HepG2 (cell line): ENCODE data around the gene DHH. TPM values are rescaled to one million over a fixed set of nuclear protein-coding genes. Genes with fewer than 3 reads are reported as not detected.
A peak's percentile ranks its signal among the peaks of the same experiment; 100 is the strongest.

Experiments
- MEF2D ChIP-seq: sonication (generic); formaldehyde crosslinking; IDR thresholded peaks from 2 replicates; pipeline ENCODE4 v1.5.1; 2020; ENCODE audit warnings: mild to moderate bottlenecking, missing genetic modification reagents
- NFE2L1 ChIP-seq: sonication (generic); formaldehyde crosslinking; IDR thresholded peaks from 2 replicates; pipeline ENCODE4 v1.4.0; 2020; ENCODE audit warnings: missing genetic modification reagents, mild to moderate bottlenecking, borderline replicate concordance
- PPARG ChIP-seq: conservative IDR thresholded peaks from 2 replicates; pipeline ENCODE4 v1.6.1; 2016; ENCODE audit warnings: missing biosample characterization, missing genetic modification reagents
- XBP1 ChIP-seq: sonication (generic); formaldehyde crosslinking; IDR thresholded peaks from 2 replicates; pipeline ENCODE4 v1.5.0; 2020; ENCODE audit warnings: missing genetic modification reagents
- ZNF350 ChIP-seq: sonication (generic); formaldehyde crosslinking; IDR thresholded peaks from 2 replicates; pipeline ENCODE4 v1.4.0; 2020; ENCODE audit warnings: mild to moderate bottlenecking, low read depth, missing genetic modification reagents, borderline replicate concordance
- ZNF431 ChIP-seq: sonication (generic); formaldehyde crosslinking; IDR thresholded peaks from 2 replicates; pipeline ENCODE4 v1.9.0; 2022; ENCODE audit warnings: missing genetic modification reagents, low read depth, mild to moderate bottlenecking, borderline replicate concordance
- ZNF546 ChIP-seq: sonication (generic); formaldehyde crosslinking; conservative IDR thresholded peaks from 2 replicates; pipeline ENCODE4 v1.8.1; 2023; ENCODE audit warnings: mild to moderate bottlenecking, missing genetic modification reagents
- ZNF569 ChIP-seq: sonication (generic); formaldehyde crosslinking; IDR thresholded peaks from 2 replicates; pipeline ENCODE4 v1.5.0; 2020; ENCODE audit warnings: mild to moderate bottlenecking, missing genetic modification reagents, moderate library complexity, borderline replicate concordance
- ZNF605 ChIP-seq: sonication (generic); formaldehyde crosslinking; IDR thresholded peaks from 2 replicates; pipeline ENCODE4 v1.8.0; 2022; ENCODE audit warnings: mild to moderate bottlenecking, missing genetic modification reagents
- ZNF775 ChIP-seq: sonication (generic); formaldehyde crosslinking; IDR thresholded peaks from 2 replicates; pipeline ENCODE4 v1.4.0; 2020; ENCODE audit warnings: missing genetic modification reagents, mild to moderate bottlenecking, moderate library complexity, borderline replicate concordance
- ZSCAN29 ChIP-seq: sonication (generic); formaldehyde crosslinking; conservative IDR thresholded peaks from 2 replicates; pipeline ENCODE4 v1.4.0; 2020; ENCODE audit warnings: mild to moderate bottlenecking, missing genetic modification reagents
- polyA plus RNA-seq, 8 experiments: library from polyadenylated mRNA; depleted of rRNA in 3 of 8; stranded (reverse) in 7 of 8; unstranded in 1 of 8; fragments of >200 nt; fragmentation: Illumina TruSeq in 4 of 8; extraction: Trizol in 4 of 8; gene quantifications; 2 replicates each; pipeline versions ENCODE4 v1.2.1 to v1.2.3, GENCODE V29; 2011 to 2016; ENCODE audit warnings: low read depth in 4 of 8, missing spikeins in 1 of 8, mixed read lengths in 1 of 8; ENCODE audit not compliant: insufficient read depth in 1 of 8
- total RNA-seq, 5 experiments: library from RNA; depleted of rRNA; stranded (reverse); fragments of >200 nt; fragmentation: Illumina TruSeq; extraction: Trizol; gene quantifications; 2 replicates each; pipeline ENCODE4 v1.2.3, GENCODE V29; 2016; ENCODE audit warnings: low read depth in 1 of 5
- TF ChIP-seq, protein P1 (sequence below): IDR thresholded peaks from 2 replicates; pipeline ENCODE4 v1.4.0; 2020; ENCODE audit warnings: mild to moderate bottlenecking, missing genetic modification reagents
- TF ChIP-seq, protein P2 (sequence below): sonication (generic); formaldehyde crosslinking; IDR thresholded peaks from 2 replicates; pipeline ENCODE4 v1.9.0; 2021; ENCODE audit warnings: missing genetic modification reagents, borderline replicate concordance
- TF ChIP-seq, protein P3 (sequence below): sonication (generic); formaldehyde crosslinking; IDR thresholded peaks from 2 replicates; pipeline ENCODE4 v1.8.0; 2022; ENCODE audit warnings: low read depth, missing genetic modification reagents
- TF ChIP-seq, protein P4 (sequence below): sonication (generic); formaldehyde crosslinking; conservative IDR thresholded peaks from 2 replicates; pipeline ENCODE4 v1.8.0; 2022; ENCODE audit warnings: low read depth, missing genetic modification reagents
- TF ChIP-seq, protein P5 (sequence below): sonication (generic); formaldehyde crosslinking; IDR thresholded peaks from 2 replicates; pipeline ENCODE4 v1.5.0; 2020; ENCODE audit warnings: missing genetic modification reagents

DHH gene
- total and polyA plus RNA-seq, 2 of the 13 experiments (the other 11 are each of a cell fraction or from before 2014, with no cell fraction given), result not detected

DNA sequence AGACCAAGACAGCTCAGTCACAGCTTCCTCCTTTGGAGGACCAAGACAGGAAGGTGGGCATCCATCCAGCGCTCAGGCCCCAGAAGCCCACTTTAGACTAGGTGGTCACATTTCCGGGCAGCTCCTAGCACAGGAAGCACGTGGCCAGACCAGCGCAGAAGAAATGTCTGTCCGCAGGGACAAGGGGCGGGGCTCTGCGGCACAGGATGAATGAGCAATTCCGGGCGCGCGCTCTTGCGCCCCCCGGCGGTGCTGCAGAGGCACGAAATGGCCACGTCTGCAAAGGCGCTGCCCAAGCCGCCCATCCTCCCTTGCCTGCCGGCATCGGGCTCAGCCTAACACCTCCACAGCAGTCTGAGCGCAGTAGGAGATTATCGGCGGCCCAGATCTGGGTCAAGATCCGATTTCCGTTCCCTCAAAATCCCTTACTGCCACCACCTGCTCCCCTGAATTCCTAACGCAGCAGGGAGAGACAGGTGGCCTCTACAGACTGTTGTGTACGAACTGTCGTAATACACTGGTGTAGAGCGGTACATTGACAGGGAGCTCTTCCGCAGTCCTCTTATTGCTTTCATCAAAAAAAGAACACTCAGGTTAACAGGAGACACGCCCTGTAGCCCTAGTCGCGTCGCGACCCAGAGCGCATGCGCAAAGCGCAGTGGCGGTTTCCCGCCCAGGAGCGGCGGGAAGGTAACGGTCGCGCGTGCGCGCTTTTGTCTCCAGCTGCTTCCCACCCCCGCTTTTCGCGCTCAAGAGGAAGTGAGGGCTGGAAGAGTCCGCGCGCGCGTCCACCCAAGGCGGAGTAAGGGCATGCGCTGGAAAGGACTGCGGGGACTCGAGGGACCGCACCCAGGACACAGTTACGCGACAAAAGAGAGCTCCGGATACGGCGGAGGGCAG lies 35.8 kb upstream of the DHH start (continued):
- TF ChIP-seq, protein P1, sequence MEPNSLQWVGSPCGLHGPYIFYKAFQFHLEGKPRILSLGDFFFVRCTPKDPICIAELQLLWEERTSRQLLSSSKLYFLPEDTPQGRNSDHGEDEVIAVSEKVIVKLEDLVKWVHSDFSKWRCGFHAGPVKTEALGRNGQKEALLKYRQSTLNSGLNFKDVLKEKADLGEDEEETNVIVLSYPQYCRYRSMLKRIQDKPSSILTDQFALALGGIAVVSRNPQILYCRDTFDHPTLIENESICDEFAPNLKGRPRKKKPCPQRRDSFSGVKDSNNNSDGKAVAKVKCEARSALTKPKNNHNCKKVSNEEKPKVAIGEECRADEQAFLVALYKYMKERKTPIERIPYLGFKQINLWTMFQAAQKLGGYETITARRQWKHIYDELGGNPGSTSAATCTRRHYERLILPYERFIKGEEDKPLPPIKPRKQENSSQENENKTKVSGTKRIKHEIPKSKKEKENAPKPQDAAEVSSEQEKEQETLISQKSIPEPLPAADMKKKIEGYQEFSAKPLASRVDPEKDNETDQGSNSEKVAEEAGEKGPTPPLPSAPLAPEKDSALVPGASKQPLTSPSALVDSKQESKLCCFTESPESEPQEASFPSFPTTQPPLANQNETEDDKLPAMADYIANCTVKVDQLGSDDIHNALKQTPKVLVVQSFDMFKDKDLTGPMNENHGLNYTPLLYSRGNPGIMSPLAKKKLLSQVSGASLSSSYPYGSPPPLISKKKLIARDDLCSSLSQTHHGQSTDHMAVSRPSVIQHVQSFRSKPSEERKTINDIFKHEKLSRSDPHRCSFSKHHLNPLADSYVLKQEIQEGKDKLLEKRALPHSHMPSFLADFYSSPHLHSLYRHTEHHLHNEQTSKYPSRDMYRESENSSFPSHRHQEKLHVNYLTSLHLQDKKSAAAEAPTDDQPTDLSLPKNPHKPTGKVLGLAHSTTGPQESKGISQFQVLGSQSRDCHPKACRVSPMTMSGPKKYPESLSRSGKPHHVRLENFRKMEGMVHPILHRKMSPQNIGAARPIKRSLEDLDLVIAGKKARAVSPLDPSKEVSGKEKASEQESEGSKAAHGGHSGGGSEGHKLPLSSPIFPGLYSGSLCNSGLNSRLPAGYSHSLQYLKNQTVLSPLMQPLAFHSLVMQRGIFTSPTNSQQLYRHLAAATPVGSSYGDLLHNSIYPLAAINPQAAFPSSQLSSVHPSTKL (CRISPR knock-in tag), result peak; percentile 56
- TF ChIP-seq XBP1 (CRISPR knock-in tag) (peak; percentile 92), ZNF569 (CRISPR knock-in tag) (peak; percentile 96; the same call in 1 of the 2 replicates), PPARG (CRISPR knock-in tag) (0 out of 2 replicates have a peak, but pooled peaks have one; percentile 9), ZNF546 (CRISPR knock-in tag) (peak; percentile 89), MEF2D (CRISPR knock-in tag) (0 out of 2 replicates have a peak, but pooled peaks have one; percentile 47), ZNF350 (CRISPR knock-in tag) (peak; percentile 77), ZNF605 (CRISPR knock-in tag) (peak; percentile 31), ZSCAN29 (no peak), NFE2L1 (CRISPR knock-in tag) (peak; percentile 26; the same call in 1 of the 2 replicates), ZNF775 (no peak), ZNF431 (CRISPR knock-in tag) (peak; percentile 89)
- TF ChIP-seq, protein P2, sequence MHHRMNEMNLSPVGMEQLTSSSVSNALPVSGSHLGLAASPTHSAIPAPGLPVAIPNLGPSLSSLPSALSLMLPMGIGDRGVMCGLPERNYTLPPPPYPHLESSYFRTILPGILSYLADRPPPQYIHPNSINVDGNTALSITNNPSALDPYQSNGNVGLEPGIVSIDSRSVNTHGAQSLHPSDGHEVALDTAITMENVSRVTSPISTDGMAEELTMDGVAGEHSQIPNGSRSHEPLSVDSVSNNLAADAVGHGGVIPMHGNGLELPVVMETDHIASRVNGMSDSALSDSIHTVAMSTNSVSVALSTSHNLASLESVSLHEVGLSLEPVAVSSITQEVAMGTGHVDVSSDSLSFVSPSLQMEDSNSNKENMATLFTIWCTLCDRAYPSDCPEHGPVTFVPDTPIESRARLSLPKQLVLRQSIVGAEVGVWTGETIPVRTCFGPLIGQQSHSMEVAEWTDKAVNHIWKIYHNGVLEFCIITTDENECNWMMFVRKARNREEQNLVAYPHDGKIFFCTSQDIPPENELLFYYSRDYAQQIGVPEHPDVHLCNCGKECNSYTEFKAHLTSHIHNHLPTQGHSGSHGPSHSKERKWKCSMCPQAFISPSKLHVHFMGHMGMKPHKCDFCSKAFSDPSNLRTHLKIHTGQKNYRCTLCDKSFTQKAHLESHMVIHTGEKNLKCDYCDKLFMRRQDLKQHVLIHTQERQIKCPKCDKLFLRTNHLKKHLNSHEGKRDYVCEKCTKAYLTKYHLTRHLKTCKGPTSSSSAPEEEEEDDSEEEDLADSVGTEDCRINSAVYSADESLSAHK (CRISPR knock-in tag), result peak; percentile 75; the same call in 1 of the 2 replicates
- TF ChIP-seq, protein P3, sequence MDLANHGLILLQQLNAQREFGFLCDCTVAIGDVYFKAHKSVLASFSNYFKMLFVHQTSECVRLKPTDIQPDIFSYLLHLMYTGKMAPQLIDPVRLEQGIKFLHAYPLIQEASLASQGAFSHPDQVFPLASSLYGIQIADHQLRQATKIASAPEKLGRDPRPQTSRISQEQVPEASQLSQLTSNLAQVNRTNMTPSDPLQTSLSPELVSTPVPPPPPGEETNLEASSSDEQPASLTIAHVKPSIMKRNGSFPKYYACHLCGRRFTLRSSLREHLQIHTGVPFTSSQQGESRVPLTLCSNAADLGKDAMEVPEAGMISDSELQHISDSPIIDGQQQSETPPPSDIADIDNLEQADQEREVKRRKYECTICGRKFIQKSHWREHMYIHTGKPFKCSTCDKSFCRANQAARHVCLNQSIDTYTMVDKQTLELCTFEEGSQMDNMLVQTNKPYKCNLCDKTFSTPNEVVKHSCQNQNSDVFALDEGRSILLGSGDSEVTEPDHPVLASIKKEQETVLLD, result peak; percentile 61; the same call in 1 of the 2 replicates
- TF ChIP-seq, protein P4, sequence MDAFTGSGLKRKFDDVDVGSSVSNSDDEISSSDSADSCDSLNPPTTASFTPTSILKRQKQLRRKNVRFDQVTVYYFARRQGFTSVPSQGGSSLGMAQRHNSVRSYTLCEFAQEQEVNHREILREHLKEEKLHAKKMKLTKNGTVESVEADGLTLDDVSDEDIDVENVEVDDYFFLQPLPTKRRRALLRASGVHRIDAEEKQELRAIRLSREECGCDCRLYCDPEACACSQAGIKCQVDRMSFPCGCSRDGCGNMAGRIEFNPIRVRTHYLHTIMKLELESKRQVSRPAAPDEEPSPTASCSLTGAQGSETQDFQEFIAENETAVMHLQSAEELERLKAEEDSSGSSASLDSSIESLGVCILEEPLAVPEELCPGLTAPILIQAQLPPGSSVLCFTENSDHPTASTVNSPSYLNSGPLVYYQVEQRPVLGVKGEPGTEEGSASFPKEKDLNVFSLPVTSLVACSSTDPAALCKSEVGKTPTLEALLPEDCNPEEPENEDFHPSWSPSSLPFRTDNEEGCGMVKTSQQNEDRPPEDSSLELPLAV (CRISPR knock-in tag), result peak; percentile 62; the same call in 1 of the 2 replicates
- TF ChIP-seq, protein P5, sequence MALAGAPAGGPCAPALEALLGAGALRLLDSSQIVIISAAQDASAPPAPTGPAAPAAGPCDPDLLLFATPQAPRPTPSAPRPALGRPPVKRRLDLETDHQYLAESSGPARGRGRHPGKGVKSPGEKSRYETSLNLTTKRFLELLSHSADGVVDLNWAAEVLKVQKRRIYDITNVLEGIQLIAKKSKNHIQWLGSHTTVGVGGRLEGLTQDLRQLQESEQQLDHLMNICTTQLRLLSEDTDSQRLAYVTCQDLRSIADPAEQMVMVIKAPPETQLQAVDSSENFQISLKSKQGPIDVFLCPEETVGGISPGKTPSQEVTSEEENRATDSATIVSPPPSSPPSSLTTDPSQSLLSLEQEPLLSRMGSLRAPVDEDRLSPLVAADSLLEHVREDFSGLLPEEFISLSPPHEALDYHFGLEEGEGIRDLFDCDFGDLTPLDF, result peak; percentile 100
